ENCODE data around the gene TUT7.
"Not testable (repeated sequence)": the region's sequence is repeated elsewhere in the genome, so short reads cannot be mapped to it uniquely, and the experiment has no call there.

Gene TUT7

GRCh38 chr9:86303316-86303975 is 50.8 kb downstream of the TUT7 start:
- DNase-seq = no peak

DNA sequence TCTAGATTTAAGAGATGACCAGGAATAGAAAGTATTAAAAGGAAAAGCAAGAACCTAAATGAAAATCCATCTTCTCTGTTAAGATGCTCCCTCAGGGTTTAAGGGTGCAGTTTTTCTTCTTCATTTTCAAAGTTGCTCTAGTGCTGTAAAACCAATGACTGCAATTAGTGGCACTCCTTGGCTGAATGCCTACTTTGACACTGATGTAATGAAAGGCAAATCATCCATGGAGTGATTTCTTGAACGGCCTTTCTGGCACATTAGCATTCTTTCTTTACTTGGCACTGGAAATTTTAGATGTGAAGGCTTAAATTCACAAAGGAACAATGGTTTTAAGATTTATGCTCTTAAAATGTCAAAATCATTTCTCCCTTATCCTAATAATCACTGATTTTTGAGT is 52.5 kb downstream of the TUT7 start:
- no peak for DNase-seq

- no peak for DNase-seq
These were observed 53.5 kb downstream of the TUT7 start for GRCh38 chr9:86300701-86301100.

DNA sequence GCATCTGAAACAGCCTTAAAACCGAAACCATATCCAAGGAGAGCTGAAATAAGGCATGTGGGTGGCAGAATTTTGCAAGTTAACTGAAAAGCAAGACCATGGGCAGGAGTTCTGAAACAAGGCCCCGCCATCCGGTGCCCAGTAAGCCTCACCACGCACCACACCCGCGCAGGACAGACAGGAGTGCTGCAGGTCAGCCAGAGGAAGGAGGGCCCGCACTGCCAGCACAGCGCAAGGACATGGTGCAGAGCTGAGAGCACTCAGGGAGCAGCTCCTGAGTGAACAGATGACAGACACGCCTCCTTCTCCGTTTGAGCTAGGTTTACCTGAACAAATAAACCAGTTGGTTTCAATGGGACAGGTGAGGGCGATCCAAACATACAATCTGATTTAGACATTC is 55.3 kb downstream of the TUT7 start:
- no peak for DNase-seq

DNA sequence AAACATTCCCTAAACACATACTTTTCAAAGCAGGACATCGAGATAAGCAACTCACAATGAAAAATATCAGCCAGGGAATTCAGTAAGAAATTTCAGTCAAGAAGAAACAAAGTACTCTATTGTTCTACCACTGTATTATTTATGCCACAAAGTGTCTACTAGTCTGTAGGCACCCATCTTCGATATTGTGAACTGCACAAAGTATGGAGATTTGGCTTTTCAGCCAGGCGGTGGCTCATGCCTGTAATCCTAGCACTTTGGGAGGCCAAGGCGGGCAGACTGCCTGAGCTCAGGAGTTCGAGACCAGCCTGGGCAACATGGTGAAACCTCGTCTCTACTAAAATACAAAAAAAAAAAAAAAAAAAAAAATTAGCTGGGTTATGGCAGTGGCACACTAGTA is 63.9 kb downstream of the TUT7 start:
- not testable (repeated sequence) for DNase-seq

GRCh38 chr9:86288499-86289198 is 65.6 kb downstream of the TUT7 start:
- no peak for DNase-seq

DNA sequence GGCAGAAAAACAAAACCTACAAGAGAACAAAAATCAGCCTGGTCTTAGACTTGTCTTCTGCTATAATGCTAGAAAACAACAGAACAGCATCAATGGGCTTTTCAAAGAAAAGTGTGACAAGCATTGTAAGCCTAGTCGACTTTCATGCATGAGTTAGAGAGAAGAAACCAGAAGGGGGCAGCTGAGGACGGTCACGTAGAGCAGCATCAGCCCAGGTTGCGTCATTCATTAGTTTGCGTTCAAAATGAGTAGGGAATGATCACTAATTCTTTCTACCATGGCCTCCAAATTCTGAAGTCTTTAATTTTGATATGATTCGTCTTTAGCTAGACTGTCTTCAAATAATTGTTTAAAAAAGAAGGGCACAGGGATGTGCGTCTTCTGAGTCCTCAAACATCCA is 67.2 kb downstream of the TUT7 start:
- no peak for DNase-seq

DNA sequence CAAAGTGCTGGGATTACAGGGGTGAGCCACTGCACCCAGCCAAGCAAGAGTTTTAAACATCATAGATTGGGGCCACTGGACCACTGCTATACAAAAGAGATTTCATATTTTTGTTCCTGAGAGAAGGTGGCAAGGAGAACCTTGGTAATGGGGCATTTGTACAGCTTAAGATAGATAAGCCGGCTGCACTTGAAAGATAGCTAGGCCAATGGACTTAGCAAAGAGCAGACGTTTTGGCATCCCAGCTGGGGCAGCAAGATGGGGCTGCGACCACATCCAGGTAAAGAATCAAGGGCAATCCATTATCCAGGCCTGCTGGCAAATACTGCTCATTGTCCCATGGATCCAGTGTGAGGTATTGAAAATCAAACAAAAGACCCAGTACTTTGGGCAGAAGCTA is 67.9 kb downstream of the TUT7 start:
- DNase-seq = no peak

GRCh38 chr9:86285261-86285660 is 68.9 kb downstream of the TUT7 start:
- no peak for DNase-seq

DNA sequence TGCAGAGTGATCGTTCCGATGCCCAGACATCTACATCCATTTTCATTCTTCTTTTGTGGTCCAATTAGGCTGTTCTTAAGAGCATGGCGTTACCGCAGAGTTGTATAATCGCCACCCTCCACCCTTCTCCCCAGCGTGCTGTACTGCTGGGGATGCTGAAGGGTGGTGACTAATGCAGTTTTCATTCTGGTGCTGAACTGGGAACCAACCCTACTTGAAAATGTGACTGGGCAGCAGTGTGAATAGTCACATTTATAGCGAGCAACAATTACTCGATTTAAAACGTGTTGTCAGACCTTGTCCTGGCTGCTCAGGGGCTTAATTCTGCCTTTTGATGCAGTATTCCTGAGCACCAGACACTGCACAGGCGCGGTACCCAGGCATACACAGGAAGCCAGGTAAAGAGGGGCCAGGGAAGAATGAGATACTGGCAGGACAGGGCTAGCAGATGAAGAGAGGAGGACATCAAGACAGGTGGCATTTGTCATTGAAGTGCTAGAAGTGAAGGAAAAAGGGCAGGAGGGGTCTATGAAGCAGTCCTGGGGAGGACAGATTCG is 71.2 kb downstream of the TUT7 start:
- DNase-seq = peak; percentile 7

- DNase-seq = no peak
These were observed 71.9 kb downstream of the TUT7 start, which contains the start of gene ISCA1 for GRCh38 chr9:86282077-86282978. Gene ISCA1, minus strand, starts transcription at chr9:86282538. Its CDS starts 80 bp downstream, at chr9:86282458.

GRCh38 chr9:86281593-86282076 is 72.6 kb downstream of the TUT7 start:
- no peak for DNase-seq

GRCh38 chr9:86280580-86280979 is 73.6 kb downstream of the TUT7 start:
- DNase-seq = no peak

- DNase-seq = no peak
These were observed 74.4 kb downstream of the TUT7 start for GRCh38 chr9:86279839-86280238.

- DNase-seq = no peak
These were observed 77.1 kb downstream of the TUT7 start for GRCh38 chr9:86277072-86277471.

DNA sequence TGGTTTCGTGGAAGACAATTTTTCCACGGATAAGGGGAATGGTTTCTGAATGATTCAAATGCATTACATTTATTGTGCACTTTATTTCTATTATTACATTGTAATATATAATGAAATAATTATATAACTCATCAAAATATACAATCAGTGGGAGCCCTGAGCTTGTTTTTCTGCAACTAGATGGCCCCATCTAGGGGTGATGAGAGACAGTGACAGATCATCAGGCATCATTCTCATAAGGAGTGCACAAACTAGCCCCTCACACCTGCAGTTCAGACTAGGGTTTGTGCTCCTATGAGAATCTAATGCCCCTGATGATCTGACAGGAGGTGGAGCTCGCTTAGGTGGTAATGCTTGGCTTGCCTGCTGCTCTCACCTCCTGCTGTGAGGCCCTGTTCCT is 78.2 kb downstream of the TUT7 start:
- no peak for DNase-seq

DNA sequence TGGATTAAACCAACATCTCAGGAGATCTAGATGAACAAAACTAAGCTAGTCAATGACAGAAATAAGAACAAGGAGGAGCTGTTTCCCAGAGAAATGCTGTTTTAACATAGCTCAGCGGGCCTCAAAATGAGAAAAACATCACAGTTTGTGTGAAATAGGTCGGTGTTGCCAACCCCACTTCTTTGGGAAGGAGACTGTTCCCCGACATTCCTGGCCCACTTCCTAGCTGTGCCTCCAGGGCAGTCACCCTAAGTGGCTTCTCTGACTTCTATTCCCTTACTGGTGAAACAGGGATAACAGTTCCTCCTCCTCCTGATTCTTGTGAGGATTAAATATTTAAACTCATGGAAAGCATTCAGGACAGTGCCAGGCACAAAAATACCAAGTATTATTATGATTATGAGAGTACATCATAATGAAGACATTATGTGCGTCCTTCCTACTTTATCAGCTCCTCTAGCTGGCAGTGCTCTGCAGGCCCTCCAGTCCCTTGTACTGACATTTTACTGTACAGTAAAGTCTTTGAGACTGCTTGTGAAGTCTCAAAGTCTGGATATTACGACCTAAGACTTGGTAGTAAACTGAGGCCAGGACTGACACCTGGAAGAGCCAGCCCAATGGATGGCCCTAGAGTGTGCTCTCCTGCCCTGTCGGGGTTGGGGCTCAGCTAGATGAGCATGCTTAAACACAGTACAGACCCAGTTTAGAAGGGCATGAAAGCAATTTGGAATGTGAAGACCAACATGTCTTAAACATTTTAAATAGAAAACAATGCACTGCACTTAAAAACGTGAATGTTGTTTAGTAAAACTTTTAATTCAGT is 79.2 kb downstream of the TUT7 start:
- no peak for DNase-seq

- no peak for DNase-seq
These were observed 82.0 kb downstream of the TUT7 start for GRCh38 chr9:86272221-86272620.

GRCh38 chr9:86263876-86264275 is 90.3 kb downstream of the TUT7 start:
- DNase-seq = no peak

DNA sequence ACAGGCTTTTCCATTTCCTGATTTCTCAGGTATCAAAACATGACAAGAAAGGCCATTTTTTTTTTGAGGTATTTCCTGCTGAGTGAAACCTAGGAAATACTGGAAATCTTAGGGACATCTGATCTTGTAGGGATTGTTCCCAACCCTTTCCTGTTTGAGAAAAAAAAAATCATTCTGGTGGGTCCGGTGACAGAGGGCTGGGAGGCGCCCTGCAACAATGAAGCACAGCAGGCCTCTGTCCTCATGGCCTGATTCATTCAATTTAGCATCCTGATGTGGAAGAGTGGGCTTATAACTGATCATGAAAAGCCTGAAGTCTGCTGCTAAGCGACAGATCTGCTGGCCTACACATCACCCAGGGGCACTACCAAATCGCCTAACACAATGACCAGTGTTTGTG is 91.7 kb downstream of the TUT7 start:
- no peak for DNase-seq

GRCh38 chr9:86259557-86259956 is 94.7 kb downstream of the TUT7 start, which contains the start of gene C9orf153:
Gene C9orf153, minus strand, starts transcription at chr9:86259657. Its CDS starts 30,054 bp downstream, at chr9:86229603.
- no peak for DNase-seq

DNA sequence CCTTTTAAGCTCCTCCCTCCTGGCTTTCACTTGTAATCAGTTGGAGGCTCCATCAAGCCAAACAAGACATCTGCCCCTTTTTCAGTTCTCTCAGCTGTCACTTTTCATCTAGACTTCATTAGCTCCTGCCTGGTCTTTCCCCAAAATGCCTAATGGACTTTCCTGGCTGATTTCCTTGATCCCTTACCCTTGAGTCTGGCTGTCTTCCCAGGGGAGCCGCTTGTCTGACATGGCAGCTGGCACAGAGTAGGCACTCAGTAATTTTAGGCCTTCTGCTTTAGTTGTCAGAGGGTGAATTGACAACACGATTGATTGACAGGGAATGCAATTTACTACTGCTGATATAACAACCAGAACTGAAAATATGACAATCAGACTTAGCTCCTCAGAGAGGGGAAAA is 96.8 kb downstream of the TUT7 start:
- DNase-seq = no peak

Data from SIG-M5 (cell line).